Erythroblast (primary cell): ENCODE results near the gene TMPRSS7.

Source experiments
- GATA1 ChIP-seq: IDR thresholded peaks from 2 replicates; pipeline ENCODE4 v1.6.1; 2011; ENCODE audit warnings: low read depth, mild to moderate bottlenecking, control low read depth, low read length, moderate library complexity
- POLR2A ChIP-seq: IDR thresholded peaks from 2 replicates; pipeline ENCODE4 v1.6.1; 2011; ENCODE audit warnings: mild to moderate bottlenecking, low read length

- TF ChIP-seq POLR2A (no peak), GATA1 (no peak)
These were observed 88.3 kb downstream of the TMPRSS7 start for GRCh38 chr3:112122870-112123269.
